LNCaP clone FGC (cell line): Measurements from ENCODE around the gene SLC26A8.
"Not testable (repeated sequence)": the region's sequence is repeated elsewhere in the genome, so short reads cannot be mapped to it uniquely, and the experiment has no call there.

Experiments
- DNase-seq: peaks from one replicate; pipeline ENCODE4 v3.0.0-alpha.2; 2011; ENCODE audit warnings: low read depth
- H3K4me3 ChIP-seq: 2 replicates; pipeline ENCODE4 v1.5.1; 2011; ENCODE audit warnings: mild to moderate bottlenecking, low read depth, low read length, control low read depth
- TF ChIP-seq, protein P1 (sequence below): IDR thresholded peaks from 2 replicates; pipeline ENCODE4 v1.5.1; 2012; ENCODE audit warnings: mild to moderate bottlenecking; ENCODE audit not compliant: control insufficient read depth, insufficient read depth; ENCODE audit errors: extremely low read depth

The SLC26A8 gene

DNA sequence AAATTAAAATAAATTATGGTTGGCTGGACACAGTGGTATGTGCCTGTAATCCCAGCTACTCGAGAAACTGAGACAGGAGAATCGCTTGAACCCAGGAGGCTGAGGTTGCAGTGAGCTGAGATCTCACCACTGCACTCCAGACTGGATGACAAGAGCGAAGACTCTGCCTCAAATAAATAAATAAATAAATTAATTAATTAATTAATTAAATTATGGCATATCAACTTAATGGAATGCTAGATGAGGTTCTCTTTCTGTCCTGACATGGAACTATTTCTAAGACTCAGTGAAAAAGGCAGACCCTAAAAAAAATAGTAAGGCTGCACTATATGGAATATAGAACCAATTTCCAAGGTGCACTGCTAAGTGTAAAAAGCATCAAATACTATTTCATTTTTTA, 108.4 kb downstream of the SLC26A8 start:
- H3K4me3 ChIP-seq: no peak overlapping the region
- TF ChIP-seq, protein P1, sequence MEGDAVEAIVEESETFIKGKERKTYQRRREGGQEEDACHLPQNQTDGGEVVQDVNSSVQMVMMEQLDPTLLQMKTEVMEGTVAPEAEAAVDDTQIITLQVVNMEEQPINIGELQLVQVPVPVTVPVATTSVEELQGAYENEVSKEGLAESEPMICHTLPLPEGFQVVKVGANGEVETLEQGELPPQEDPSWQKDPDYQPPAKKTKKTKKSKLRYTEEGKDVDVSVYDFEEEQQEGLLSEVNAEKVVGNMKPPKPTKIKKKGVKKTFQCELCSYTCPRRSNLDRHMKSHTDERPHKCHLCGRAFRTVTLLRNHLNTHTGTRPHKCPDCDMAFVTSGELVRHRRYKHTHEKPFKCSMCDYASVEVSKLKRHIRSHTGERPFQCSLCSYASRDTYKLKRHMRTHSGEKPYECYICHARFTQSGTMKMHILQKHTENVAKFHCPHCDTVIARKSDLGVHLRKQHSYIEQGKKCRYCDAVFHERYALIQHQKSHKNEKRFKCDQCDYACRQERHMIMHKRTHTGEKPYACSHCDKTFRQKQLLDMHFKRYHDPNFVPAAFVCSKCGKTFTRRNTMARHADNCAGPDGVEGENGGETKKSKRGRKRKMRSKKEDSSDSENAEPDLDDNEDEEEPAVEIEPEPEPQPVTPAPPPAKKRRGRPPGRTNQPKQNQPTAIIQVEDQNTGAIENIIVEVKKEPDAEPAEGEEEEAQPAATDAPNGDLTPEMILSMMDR: no peak
- DNase-seq: no peak

DNA sequence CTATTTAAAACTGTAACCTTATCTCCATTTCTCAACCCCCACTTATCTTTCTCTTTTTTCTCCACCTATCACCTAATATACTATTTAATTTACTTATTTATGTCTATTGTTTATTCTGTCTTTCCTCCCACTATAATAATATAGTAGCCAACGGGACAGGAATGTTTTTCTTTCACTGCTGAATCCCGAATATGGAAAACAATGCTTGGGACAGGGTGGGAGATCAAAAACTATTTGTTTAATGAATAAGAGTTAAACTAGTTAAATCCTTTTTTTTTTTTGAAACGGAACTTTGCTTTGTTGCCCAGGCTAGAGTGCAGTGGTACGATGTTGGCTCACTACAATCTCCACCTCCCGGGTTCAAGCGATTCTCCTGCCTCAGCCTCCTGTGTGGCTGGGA, 109.9 kb downstream of the SLC26A8 start:
- TF ChIP-seq, protein P1: no peak
- no peak for DNase-seq
- no peak overlapping the region for H3K4me3 ChIP-seq

DNA sequence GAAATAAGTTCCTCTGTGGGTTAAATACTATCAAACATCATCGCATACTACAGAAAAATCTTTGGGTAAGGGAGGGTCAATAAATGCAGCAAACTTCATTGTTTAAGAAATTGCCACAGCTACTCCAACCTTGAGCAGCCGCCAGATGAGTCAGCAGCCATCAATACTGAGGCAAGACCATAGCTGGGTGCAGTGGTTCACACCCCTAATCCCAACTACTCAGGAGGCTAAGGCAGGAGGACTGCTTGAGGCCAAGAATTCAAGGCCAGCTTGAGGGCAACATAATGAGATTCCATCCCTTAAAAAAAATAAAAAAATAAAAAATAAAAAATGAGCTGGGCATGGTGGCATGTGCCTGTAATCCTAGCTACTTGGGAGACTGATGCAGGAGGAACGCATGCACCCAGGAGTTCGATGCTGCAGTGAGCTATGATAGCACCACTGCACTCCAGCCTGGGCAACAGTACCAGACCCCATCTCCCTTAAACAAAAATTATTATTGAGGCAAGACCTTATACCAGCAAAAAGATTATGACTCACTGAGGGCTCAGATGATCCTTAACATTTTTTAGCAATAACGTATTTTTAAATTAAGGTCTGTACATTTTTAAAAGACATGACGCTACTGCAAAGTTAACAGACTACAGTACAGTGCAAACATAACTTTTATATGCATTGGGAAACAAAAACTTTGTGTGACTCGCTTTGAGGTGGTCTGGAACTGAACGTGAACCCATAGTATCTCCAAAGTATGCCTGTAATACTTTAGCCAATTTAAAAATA, 112.4 kb downstream of the SLC26A8 start:
- no peak for DNase-seq
- TF ChIP-seq, protein P1: no peak
- no peak overlapping the region for H3K4me3 ChIP-seq

DNA sequence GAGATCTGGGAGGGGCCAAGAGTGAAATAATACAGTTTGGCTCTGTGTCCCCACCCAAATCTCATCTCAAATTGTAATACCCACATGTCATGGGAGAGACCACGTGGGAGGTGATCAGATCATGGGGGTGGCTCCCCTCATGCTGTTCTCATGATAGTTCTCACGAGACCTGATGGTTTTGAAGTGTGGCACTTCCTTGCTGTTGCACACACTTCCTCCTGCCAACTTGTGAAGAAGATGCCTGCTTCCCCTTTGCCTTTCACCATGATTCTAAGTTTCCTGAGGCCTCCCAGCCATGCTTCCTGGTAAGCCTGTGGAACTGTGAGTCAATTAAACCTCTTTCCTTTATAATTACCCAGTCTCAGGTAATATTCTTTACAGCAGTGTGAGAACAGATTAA, 114.9 kb downstream of the SLC26A8 start:
- H3K4me3 ChIP-seq, DNase-seq: not testable (repeated sequence)

DNA sequence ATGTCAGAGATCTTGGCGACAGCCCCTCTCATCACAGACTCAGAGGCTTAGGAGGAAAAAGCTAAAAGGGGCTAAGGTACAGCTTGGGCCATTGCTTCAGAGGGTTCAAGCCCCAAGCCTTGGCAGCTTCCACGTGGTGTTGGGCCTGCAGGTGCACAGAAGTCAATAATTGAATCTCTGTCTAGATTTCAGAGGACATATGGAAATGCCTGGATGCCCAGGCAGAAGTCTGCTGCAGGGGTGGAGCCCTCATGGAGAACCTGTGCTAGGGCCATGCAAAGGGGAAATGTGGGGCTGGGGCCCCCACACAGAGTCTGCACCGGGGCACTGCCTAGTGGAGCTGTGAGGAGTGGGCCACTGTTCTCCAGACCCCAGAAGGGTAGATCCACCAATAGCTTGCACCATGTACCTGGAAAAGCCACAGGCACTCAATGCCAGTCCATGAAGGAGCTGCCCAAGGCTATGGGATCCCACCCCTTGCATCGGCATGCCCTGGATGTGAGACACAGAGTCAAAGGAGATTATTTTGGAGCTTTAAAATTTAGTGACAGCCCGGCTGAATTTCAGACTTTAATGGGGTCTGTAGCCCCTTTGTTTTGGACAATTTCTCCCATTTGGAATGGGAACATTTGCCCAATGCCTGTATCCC, 115.6 kb downstream of the SLC26A8 start:
- not testable (repeated sequence) for DNase-seq, H3K4me3 ChIP-seq

DNA sequence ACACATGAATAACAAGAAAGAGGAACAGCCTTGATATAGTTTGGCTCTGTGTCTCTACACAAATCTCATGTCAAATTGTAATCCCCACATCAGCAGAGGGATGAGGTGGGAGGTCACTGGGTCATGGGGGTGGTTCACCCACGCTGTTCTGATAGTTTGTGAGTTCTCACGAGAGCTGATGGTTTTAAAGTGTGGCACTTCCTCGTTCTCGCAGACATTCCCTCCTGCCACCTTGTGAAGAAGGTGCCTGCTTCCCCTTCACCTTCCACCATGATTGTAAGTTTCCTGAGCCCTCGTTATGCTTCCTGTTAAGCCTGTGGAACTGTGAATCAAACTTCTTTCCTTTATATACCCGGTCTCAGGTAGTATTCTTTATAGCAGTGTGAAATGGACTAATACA, 116.7 kb downstream of the SLC26A8 start:
- H3K4me3 ChIP-seq: no peak overlapping the region
- TF ChIP-seq, protein P1: no peak
- no peak for DNase-seq

DNA sequence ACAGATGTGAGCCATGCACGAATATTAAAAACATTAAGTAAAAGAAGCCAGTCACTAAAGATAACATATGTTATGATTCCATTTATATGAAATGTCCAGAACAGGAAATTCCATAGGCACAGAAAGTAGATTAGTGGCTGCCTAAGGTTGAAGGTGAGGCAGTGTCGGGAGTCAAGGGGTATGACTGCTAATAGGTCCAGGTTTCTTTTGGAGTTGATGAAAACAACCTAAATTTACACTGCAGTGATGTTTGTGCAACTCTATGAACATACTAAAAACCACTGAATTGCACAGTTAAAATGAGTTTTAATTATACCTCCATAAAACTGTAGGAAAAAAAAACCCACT, 118.0 kb downstream of the SLC26A8 start:
- DNase-seq: no peak
- TF ChIP-seq, protein P1: no peak
- no peak overlapping the region for H3K4me3 ChIP-seq
